ENCODE measurements around the gene MTHFD1L.
"Not testable (repeated sequence)": the region's sequence is repeated elsewhere in the genome, so short reads cannot be mapped to it uniquely, and the experiment has no call there.

Gene MTHFD1L

GRCh38 chr6:151018911-151019782 is 153.6 kb downstream of the MTHFD1L start:
- DNase-seq = no peak

- no peak for DNase-seq
These were observed 156.4 kb downstream of the MTHFD1L start for GRCh38 chr6:151021896-151022295.

GRCh38 chr6:151022492-151022891 is 157.0 kb downstream of the MTHFD1L start:
- DNase-seq = no peak

GRCh38 chr6:151023342-151023741 is 157.8 kb downstream of the MTHFD1L start:
- no peak for DNase-seq

GRCh38 chr6:151024597-151024996 is 159.1 kb downstream of the MTHFD1L start:
- no peak for DNase-seq

GRCh38 chr6:151025076-151025475 is 159.6 kb downstream of the MTHFD1L start:
- no peak for DNase-seq

- DNase-seq = no peak
These were observed 160.7 kb downstream of the MTHFD1L start for GRCh38 chr6:151026041-151026663.

GRCh38 chr6:151027295-151027747 is 161.8 kb downstream of the MTHFD1L start:
- no peak for DNase-seq

GRCh38 chr6:151027936-151028838 is 162.7 kb downstream of the MTHFD1L start:
- DNase-seq = peak in 1 of 5 donors; percentile 54

GRCh38 chr6:151029970-151030369 is 164.5 kb downstream of the MTHFD1L start:
- DNase-seq = no peak

GRCh38 chr6:151032034-151032433 is 166.5 kb downstream of the MTHFD1L start:
- no peak for DNase-seq

GRCh38 chr6:151034825-151035781 is 169.6 kb downstream of the MTHFD1L start:
- DNase-seq = no peak

GRCh38 chr6:151036211-151036721 is 170.8 kb downstream of the MTHFD1L start:
- not testable (repeated sequence) for DNase-seq

- DNase-seq = peak in 1 of 5 donors; percentile 56
These were observed 171.6 kb downstream of the MTHFD1L start for GRCh38 chr6:151036869-151037680.

- DNase-seq = no peak
These were observed 173.1 kb downstream of the MTHFD1L start for GRCh38 chr6:151038616-151039015.

GRCh38 chr6:151040888-151041521 is 175.5 kb downstream of the MTHFD1L start:
- DNase-seq = not testable (repeated sequence)

- DNase-seq = no peak
These were observed 176.2 kb downstream of the MTHFD1L start for GRCh38 chr6:151041686-151042085.

GRCh38 chr6:151042911-151043330 is 177.4 kb downstream of the MTHFD1L start:
- DNase-seq = not testable (repeated sequence)

GRCh38 chr6:151043944-151044343 is 178.4 kb downstream of the MTHFD1L start:
- DNase-seq = no peak
